ENCODE data around the gene CFAP161. TPM values are rescaled to one million over a fixed set of nuclear protein-coding genes. Genes with fewer than 3 reads are reported as not detected.
A peak's percentile ranks its signal among the peaks of the same experiment; 100 is the strongest.

Gene CFAP161
- total and polyA plus RNA-seq, 9 of the 15 experiments (the other 6 are each of a cell fraction or from before 2014, with no cell fraction given): 25.8 to 83.3 (median 75.6) TPM

DNA sequence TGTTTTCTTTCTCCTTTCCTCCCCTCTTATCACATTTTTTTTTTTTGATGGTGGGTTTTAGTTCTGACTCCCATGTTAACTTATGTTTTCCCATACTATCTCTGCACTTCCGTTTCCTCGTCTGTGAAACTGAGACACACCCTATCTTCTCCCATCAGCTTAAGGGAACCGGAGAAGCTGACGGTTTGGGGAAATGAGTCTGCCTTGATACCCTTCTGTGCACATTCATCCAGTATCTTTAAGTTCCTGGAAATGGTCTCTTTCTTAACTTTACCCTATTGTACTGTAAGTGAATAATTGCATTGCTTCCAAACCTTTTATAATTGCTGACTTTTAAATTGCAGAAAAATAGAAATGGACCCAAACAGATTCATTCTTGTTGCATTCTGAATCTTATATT, 26.2 kb upstream of the CFAP161 start:
- DNase-seq (ENCODE audit: extremely low read depth in 1 of 4, low spot score in 3 of 4) (peak; percentile 40 to 85 (median 56)), FAIRE-seq (peak; percentile 73), ATAC-seq (peak; percentile 70)
- no peak overlapping the region for H3K4me3 ChIP-seq
- H3K27ac ChIP-seq (ENCODE audit: extremely low read depth, low read depth, low read length): peak overlapping the region; percentile 69; the same call in 2 of the 3 replicates
- H3K36me3 ChIP-seq (ENCODE audit: control insufficient read depth, insufficient read depth, low read length): peaks cover 14% of the 10 kb centered on the region; the same call in 1 of the 3 replicates
- H3K9ac ChIP-seq (ENCODE audit: insufficient read depth in 1 of 2, low read depth in 2 of 2, low read length in 2 of 2): peak overlapping the region in 1 of 2 experiments; percentile 24; a peak in 1 of 4 replicates
- no peaks in the 10 kb centered on the region for H3K9me3 ChIP-seq (replicated peaks; ENCODE audit: control insufficient read depth, insufficient read depth, low read depth, low read length)
- no peaks in the 10 kb centered on the region for H3K27me3 ChIP-seq (ENCODE audit: control insufficient read depth in 2 of 2, insufficient read depth in 2 of 2, low read length in 2 of 2)
- in situ Hi-C loops (cut with MboI) (loop anchor here (5.0 to 25.0 kb wide), 2 partner anchors 159 to 646 kb away; no protein-coding TSS in a partner anchor), intact Hi-C loops (cut with micrococcal nuclease) (loop anchor here (2.0 to 5.0 kb wide), 4 partner anchors 47 to 651 kb away; no protein-coding TSS in a partner anchor)
- no TSS peak for BruUV-seq (replicated peaks)
- peaks cover 38% of the 10 kb centered on the region for H3K79me2 ChIP-seq (ENCODE audit: control insufficient read depth, insufficient read depth, low read length)
- peak overlapping the region; percentile 53 for H3K4me2 ChIP-seq (ENCODE audit: insufficient read depth, low read length)
- H2AFZ ChIP-seq (ENCODE audit: low read depth, low read length): peak overlapping the region; percentile 56
- ChIA-PET POLR2A (interaction anchor here (0.6 kb wide), 1 partner anchor 22 kb away, joined by 3 read pairs; no protein-coding TSS in a partner anchor), CTCF (ENCODE audit: low intra/inter-chr PET ratio) (interaction anchor here (0.7 to 6.8 kb wide), 4 partner anchors 130 to 329 kb away, joined by 3 to 53 read pairs (median 10); no protein-coding TSS in a partner anchor)
- H4K20me1 ChIP-seq (replicated peaks; ENCODE audit: control insufficient read depth, insufficient read depth, low read length): no peaks in the 10 kb centered on the region
- 0% methylated on average over 4 of the region's 4 CpGs for WGBS (ENCODE audit: insufficient coverage, low coverage, missing lambda C conversion rate)
- H3K9me1 ChIP-seq (ENCODE audit: control insufficient read depth, insufficient read depth, low read length): no peaks in the 10 kb centered on the region
- peaks cover 8 to 22% of the 10 kb centered on the region in 2 experiments for H3K4me1 ChIP-seq (replicated peaks in 1 of 2; ENCODE audit: control insufficient read depth in 2 of 2, insufficient read depth in 2 of 2, low read length in 2 of 2)
- TF ChIP-seq SREBF1 (IDR thresholded peaks at IDR 0.05; ENCODE audit: borderline replicate concordance, low read depth, low read length) (no peak), ETV1 (tag; conservative IDR thresholded peaks at IDR 0.05; ENCODE audit: low read depth) (peak; percentile 49; the same call in 1 of the 2 replicates), CBFA2T2 (conservative IDR thresholded peaks at IDR 0.05) (peak; percentile 69), HDAC1 (IDR thresholded peaks at IDR 0.05) (peak in 1 of 2 experiments; percentile 65; a peak in 2 of 4 replicates), NCOR1 (IDR thresholded peaks at IDR 0.05) (peak; percentile 64; the same call in 1 of the 2 replicates), C11orf30 (IDR thresholded peaks at IDR 0.05; ENCODE audit: low read depth) (peak; percentile 46), MECOM (CRISPR knock-in tag; IDR thresholded peaks at IDR 0.05) (0 out of 2 replicates have a peak, but pooled peaks have one; percentile 34), SMARCE1 (IDR thresholded peaks at IDR 0.05) (peak; percentile 78), SPI1 (IDR thresholded peaks at IDR 0.05; ENCODE audit: borderline replicate concordance, low read depth, low read length) (peak; percentile 91), HLTF (IDR thresholded peaks at IDR 0.05) (0 out of 2 replicates have a peak, but pooled peaks have one; percentile 23), CTBP1 (IDR thresholded peaks at IDR 0.05; ENCODE audit: borderline replicate concordance) (peak; percentile 63), SMARCC2 (IDR thresholded peaks at IDR 0.05; ENCODE audit: low read depth) (0 out of 2 replicates have a peak, but pooled peaks have one; percentile 45), CBX1 (IDR thresholded peaks at IDR 0.05; ENCODE audit: low read depth) (no peak), HNRNPLL (IDR thresholded peaks at IDR 0.05; ENCODE audit: low read depth, low read length, poor library complexity, severe bottlenecking) (no peak), CBFA2T3 (IDR thresholded peaks at IDR 0.05) (peak; percentile 85), ZNF212 (CRISPR knock-in tag; IDR thresholded peaks at IDR 0.05) (no peak), ETV5 (CRISPR knock-in tag; IDR thresholded peaks at IDR 0.05; ENCODE audit: low read depth) (peak; percentile 60; the same call in 1 of the 2 replicates), SMARCA4 (IDR thresholded peaks at IDR 0.05) (peak; percentile 81), TAF9B (IDR thresholded peaks at IDR 0.05; ENCODE audit: partially characterized antibody) (peak; percentile 33), GABPA (tag; conservative IDR thresholded peaks at IDR 0.05; ENCODE audit: low read depth) (0 out of 2 replicates have a peak, but pooled peaks have one; percentile 18), DPF2 (IDR thresholded peaks at IDR 0.05) (peak; percentile 87)
- TF ChIP-seq, protein P1, sequence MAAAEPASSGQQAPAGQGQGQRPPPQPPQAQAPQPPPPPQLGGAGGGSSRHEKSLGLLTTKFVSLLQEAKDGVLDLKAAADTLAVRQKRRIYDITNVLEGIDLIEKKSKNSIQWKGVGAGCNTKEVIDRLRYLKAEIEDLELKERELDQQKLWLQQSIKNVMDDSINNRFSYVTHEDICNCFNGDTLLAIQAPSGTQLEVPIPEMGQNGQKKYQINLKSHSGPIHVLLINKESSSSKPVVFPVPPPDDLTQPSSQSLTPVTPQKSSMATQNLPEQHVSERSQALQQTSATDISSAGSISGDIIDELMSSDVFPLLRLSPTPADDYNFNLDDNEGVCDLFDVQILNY (CRISPR knock-in tag; IDR thresholded peaks at IDR 0.05): no peak
- TF ChIP-seq, protein P2, sequence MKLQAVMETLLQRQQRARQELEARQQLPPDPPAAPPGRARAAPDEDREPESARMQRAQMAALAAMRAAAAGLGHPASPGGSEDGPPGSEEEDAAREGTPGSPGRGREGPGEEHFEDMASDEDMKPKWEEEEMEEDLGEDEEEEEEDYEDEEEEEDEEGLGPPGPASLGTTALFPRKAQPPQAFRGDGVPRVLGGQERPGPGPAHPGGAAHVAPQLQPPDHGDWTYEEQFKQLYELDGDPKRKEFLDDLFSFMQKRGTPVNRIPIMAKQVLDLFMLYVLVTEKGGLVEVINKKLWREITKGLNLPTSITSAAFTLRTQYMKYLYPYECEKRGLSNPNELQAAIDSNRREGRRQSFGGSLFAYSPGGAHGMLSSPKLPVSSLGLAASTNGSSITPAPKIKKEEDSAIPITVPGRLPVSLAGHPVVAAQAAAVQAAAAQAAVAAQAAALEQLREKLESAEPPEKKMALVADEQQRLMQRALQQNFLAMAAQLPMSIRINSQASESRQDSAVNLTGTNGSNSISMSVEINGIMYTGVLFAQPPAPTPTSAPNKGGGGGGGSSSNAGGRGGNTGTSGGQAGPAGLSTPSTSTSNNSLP (IDR thresholded peaks at IDR 0.05; ENCODE audit: borderline replicate concordance, low read depth, low read length): peak; percentile 10; the same call in 1 of the 2 replicates
